ENCODE data around the gene LDLRAD4.

The LDLRAD4 gene

GRCh38 chr18:13332874-13333273 is 114.3 kb downstream of the LDLRAD4 start:
- TF ChIP-seq CTCF (IDR thresholded peaks at IDR 0.05): no peak

- TF ChIP-seq CTCF (IDR thresholded peaks at IDR 0.05): no peak
Observed at GRCh38 chr18:13335903-13336302, 117.3 kb downstream of the LDLRAD4 start.

- TF ChIP-seq CTCF (IDR thresholded peaks at IDR 0.05): no peak
Observed at GRCh38 chr18:13336841-13337240, 118.3 kb downstream of the LDLRAD4 start.

GRCh38 chr18:13337369-13337768 is 118.8 kb downstream of the LDLRAD4 start:
- TF ChIP-seq CTCF (IDR thresholded peaks at IDR 0.05): no peak

- TF ChIP-seq CTCF (IDR thresholded peaks at IDR 0.05): no peak
Observed at GRCh38 chr18:13338318-13338717, 119.8 kb downstream of the LDLRAD4 start.

GRCh38 chr18:13339653-13340052 is 121.1 kb downstream of the LDLRAD4 start:
- no peak for TF ChIP-seq CTCF (IDR thresholded peaks at IDR 0.05)

GRCh38 chr18:13353084-13353823 is 134.7 kb downstream of the LDLRAD4 start:
- TF ChIP-seq CTCF (IDR thresholded peaks at IDR 0.05): no peak

GRCh38 chr18:13354402-13354801 is 135.8 kb downstream of the LDLRAD4 start:
- no peak for TF ChIP-seq CTCF (IDR thresholded peaks at IDR 0.05)
